H1 (cell line): ENCODE data around the gene MGARP. TPM values are rescaled to one million over a fixed set of nuclear protein-coding genes. Genes with fewer than 3 reads are reported as not detected.

Source experiments
- BCL11A ChIP-seq, 2 experiments: IDR thresholded peaks; one replicate each; pipeline ENCODE4 v1.6.1; 2011; ENCODE audit warnings: low read depth in 2 of 2, low read length in 2 of 2, mild to moderate bottlenecking in 2 of 2
- GABPA ChIP-seq: IDR thresholded peaks from 2 replicates; pipeline ENCODE4 v1.6.1; 2011; ENCODE audit warnings: mild to moderate bottlenecking, low read length, moderate library complexity, borderline replicate concordance; ENCODE audit not compliant: insufficient read depth
- JUND ChIP-seq: IDR thresholded peaks from 2 replicates; pipeline ENCODE4 v1.6.1; 2011; ENCODE audit warnings: mild to moderate bottlenecking, improper control_type of control experiment, low read length
- PHF8 ChIP-seq: fragments of 200-600 bp; sonication (generic); conservative IDR thresholded peaks from 2 replicates; pipeline ENCODE4 v1.7.1; 2012; ENCODE audit warnings: low read depth, mild to moderate bottlenecking, inconsistent platforms, low read length, moderate library complexity
- POLR2AphosphoS5 ChIP-seq: IDR thresholded peaks from 2 replicates; pipeline ENCODE4 v1.6.1; 2011; ENCODE audit warnings: low read depth, low read length
- SIN3A ChIP-seq, 2 experiments: IDR thresholded peaks in 1 of 2; conservative IDR thresholded peaks in 1 of 2; 2 replicates each; pipeline ENCODE4 v1.6.1; 2011 to 2012; ENCODE audit warnings: low read length in 2 of 2, improper control_type of control experiment in 1 of 2, low read depth in 1 of 2, mild to moderate bottlenecking in 1 of 2
- TAF1 ChIP-seq: IDR thresholded peaks from 2 replicates; pipeline ENCODE4 v1.6.1; 2011; ENCODE audit warnings: mild to moderate bottlenecking, low read depth, low read length
- TBP ChIP-seq: IDR thresholded peaks from 2 replicates; pipeline ENCODE4 v1.6.1; 2011; ENCODE audit warnings: low read depth, low read length, improper control_type of control experiment
- YY1 ChIP-seq: IDR thresholded peaks from 2 replicates; pipeline ENCODE4 v1.6.1; 2011; ENCODE audit warnings: low read depth, mild to moderate bottlenecking, low read length
- ZNF274 ChIP-seq: IDR thresholded peaks from 2 replicates; pipeline ENCODE4 v1.7.0; 2012; ENCODE audit warnings: low read length, borderline replicate concordance; ENCODE audit errors: extremely low read depth
- polyA plus RNA-seq, 7 experiments: library from polyadenylated mRNA; depleted of rRNA in 3 of 7; stranded (reverse) in 5 of 7; unstranded in 2 of 7; fragments of >200 nt in 5 of 7; fragments of 200-250 nt in 2 of 7; gene quantifications; 1 replicate in 5 of 7; 2 replicates in 1 of 7; 4 replicates in 1 of 7; pipeline versions ENCODE4 v1.2.1 to v1.2.3, GENCODE V29; 2011 to 2013; ENCODE audit warnings: missing spikeins in 2 of 7, mixed read lengths in 2 of 7
- total RNA-seq: library from RNA; stranded (reverse); fragmentation: NEBNext Ultra II Directional; extraction: Animal tissue kit (Norgen Biotek cat#: 25700); gene quantifications from 2 replicates; pipeline ENCODE4 v1.2.1, GENCODE V29; 2021
- TF ChIP-seq, protein P1 (sequence below): IDR thresholded peaks from 2 replicates; pipeline ENCODE4 v1.6.1; 2012; ENCODE audit warnings: inconsistent platforms

Gene MGARP
- total and polyA plus RNA-seq, 2 of the 8 experiments (the other 6 are each of a cell fraction or from before 2014, with no cell fraction given), result 2.8 to 4.5 TPM

GRCh38 chr4:139241086-139241783, 38.8 kb downstream of the MGARP start (continued):
- TF ChIP-seq JUND (no peak), SIN3A (conservative IDR thresholded peaks at IDR 0.05 in 1 of 2, IDR thresholded peaks at IDR 0.05 in 1 of 2; ENCODE audit: low read depth in 1 of 2, low read length in 2 of 2) (no peak), TBP (no peak), YY1 (no peak), POLR2AphosphoS5 (no peak), GABPA (no peak), TAF1 (0 out of 2 replicates have a peak, but pooled peaks have one; percentile 32), PHF8 (no peak), BCL11A (IDR thresholded peaks at IDR 0.05; ENCODE audit: low read depth in 2 of 2, low read length in 2 of 2) (peak in 1 of 2 experiments; percentile 13), ZNF274 (no peak)
- TF ChIP-seq, protein P1, sequence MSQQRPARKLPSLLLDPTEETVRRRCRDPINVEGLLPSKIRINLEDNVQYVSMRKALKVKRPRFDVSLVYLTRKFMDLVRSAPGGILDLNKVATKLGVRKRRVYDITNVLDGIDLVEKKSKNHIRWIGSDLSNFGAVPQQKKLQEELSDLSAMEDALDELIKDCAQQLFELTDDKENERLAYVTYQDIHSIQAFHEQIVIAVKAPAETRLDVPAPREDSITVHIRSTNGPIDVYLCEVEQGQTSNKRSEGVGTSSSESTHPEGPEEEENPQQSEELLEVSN, result no peak
- TF ChIP-seq, all 59 proteins: peak for 6
